OCI-LY3 (cell line): Measurements from ENCODE around the gene TMEM267.

Experiments
- CTCF ChIP-seq: fragments of 200-600, 300-600 bp; sonication (generic); IDR thresholded peaks from 2 replicates; pipeline ENCODE4 v1.5.1; 2014; ENCODE audit warnings: antibody characterized with exemption, low read length, low read depth
- EZH2phosphoT487 ChIP-seq: fragments of 200-600 bp; shearing (Covaris generic); IDR thresholded peaks from 2 replicates; pipeline ENCODE4 v1.6.1; 2018; ENCODE audit warnings: antibody characterized with exemption, mixed run types, low read depth

GRCh38 chr5:43427306-43427705 is 56.4 kb downstream of the TMEM267 start:
- no peak for TF ChIP-seq CTCF
- TF ChIP-seq EZH2phosphoT487 = no peak
